Measurements from ENCODE around the gene SLC25A43. TPM values are rescaled to one million over a fixed set of nuclear protein-coding genes. Genes with fewer than 3 reads are reported as not detected.

Gene SLC25A43
- total RNA-seq, 4 donors from 2014 or later = 28.1 to 44.5 (median 35.9) TPM

DNA sequence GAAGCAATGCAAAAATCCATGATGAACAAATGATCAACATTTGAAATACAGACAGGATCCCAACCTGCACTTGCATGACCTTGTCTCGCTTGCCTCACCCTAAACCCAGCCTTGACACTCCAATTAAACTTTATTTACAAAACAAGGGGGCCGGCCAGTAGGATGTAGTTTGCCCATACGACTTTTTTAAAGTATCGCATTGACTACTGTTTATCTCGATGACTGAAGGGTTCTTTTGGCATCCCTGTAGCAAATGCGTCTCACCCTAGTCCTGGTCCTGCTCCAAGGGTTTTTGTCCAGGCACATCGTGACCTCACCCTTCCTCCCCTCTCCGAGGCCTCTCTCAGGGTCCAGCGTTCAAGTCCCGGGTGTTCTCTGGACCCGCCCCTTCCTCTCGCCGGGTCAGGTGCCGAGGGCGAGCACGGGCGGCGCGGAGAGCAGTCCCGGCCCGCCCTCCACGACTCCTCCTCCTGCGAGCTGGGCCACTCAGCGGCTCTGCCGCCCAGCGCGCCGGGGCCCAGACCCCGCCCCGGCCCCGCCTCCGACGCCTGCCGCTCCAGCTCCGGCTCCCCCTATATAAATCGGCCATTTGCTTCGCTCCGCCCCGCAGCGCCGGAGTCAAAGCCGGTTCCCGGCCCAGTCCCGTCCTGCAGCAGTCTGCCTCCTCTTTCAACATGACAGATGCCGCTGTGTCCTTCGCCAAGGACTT, 68.9 kb downstream of the SLC25A43 start, which contains the start of gene SLC25A5:
Gene SLC25A5, plus strand, starts transcription at position 603 of the 709 bp plus-strand sequence. Its CDS starts 72 bp downstream, at position 675.
- intact Hi-C loops (cut with DNase I; ENCODE audit: low total_unique reads) = no loop called here
- H3K4me3 ChIP-seq (ENCODE audit: low read depth, poor library complexity, severe bottlenecking) = peak within 1 kb of the TSS; percentile 88
- peak; percentile 69 to 95 for DNase-seq (ENCODE audit: low spot score in 2 of 2)
- TF ChIP-seq POLR2A (IDR thresholded peaks at IDR 0.05) = peak in 1 of 2 donors; percentile 35
- TF ChIP-seq, protein P1, sequence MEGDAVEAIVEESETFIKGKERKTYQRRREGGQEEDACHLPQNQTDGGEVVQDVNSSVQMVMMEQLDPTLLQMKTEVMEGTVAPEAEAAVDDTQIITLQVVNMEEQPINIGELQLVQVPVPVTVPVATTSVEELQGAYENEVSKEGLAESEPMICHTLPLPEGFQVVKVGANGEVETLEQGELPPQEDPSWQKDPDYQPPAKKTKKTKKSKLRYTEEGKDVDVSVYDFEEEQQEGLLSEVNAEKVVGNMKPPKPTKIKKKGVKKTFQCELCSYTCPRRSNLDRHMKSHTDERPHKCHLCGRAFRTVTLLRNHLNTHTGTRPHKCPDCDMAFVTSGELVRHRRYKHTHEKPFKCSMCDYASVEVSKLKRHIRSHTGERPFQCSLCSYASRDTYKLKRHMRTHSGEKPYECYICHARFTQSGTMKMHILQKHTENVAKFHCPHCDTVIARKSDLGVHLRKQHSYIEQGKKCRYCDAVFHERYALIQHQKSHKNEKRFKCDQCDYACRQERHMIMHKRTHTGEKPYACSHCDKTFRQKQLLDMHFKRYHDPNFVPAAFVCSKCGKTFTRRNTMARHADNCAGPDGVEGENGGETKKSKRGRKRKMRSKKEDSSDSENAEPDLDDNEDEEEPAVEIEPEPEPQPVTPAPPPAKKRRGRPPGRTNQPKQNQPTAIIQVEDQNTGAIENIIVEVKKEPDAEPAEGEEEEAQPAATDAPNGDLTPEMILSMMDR (IDR thresholded peaks at IDR 0.05) = no peak
- 16 to 50% methylated on average over 8 to 25 of the region's 46 CpGs for WGBS, 2 donors

DNA sequence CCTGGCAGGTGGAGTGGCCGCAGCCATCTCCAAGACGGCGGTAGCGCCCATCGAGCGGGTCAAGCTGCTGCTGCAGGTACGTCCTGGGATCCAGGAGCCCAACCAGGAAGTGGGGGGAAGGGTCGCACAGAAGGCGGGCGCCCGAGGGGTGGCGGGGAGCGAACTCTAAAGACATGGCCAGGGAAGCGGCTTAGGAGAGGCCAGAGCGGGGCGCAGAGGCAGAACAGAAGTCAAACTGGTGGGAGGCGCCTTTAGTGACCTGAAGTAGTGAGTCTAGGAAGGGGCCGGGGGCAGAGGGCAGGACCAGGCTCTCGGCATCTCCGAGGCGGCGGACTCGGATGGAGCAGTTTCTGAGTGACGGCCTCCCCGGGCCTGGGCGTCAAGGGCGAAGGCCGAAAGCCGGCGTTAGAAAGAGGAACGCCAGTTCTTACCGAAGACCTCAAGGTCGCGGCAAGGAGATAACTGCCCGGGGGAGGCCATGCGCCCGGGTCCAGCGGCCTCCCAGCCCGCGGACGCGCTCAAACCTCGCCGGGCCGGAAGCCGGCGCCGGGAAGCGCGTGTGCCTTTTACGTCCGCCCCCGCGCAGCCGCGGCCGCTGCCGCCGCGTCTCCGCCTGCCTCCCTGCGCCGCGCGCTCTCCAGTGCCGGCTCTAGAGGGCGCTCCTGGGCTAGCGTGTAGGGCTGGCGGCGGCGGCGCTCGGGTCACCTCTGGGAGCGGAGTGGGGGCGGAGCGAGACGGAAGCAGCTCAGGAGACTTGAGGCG, 69.6 kb downstream of the SLC25A43 start:
- peak; percentile 78 to 97 for DNase-seq (ENCODE audit: low spot score in 2 of 2)
- intact Hi-C loops (cut with DNase I; ENCODE audit: low total_unique reads) = no loop called here
- TF ChIP-seq POLR2A (IDR thresholded peaks at IDR 0.05) = no peak
- TF ChIP-seq, protein P1 (IDR thresholded peaks at IDR 0.05) = no peak
- 0 to 53% methylated on average over 8 to 51 of the region's 78 CpGs for WGBS, 2 donors
- H3K4me3 ChIP-seq (ENCODE audit: low read depth, poor library complexity, severe bottlenecking) = peak overlapping the region; percentile 88

DNA sequence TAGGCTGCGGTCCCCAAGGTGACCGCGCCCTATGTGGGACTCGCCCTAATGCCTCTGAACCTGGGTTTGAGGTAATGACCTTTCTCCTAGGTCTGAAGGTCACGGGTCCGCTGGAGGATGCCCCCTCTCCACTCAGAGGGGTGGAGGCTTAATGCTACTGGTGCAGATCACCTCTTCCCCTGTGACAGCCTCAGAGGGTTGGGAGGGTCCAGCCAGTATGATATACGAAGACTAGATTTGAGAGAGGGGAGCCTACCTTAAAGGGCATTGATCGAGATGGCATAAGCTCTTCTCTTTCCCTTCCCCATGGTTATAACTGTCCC, 70.1 kb downstream of the SLC25A43 start:
- peak overlapping the region; percentile 6 for H3K4me3 ChIP-seq (ENCODE audit: low read depth, poor library complexity, severe bottlenecking)
- WGBS, 2 donors = 2 to 55% methylated on average over 7 to 8 of the region's 8 CpGs
- no peak for DNase-seq (ENCODE audit: low spot score in 2 of 2)
- intact Hi-C loops (cut with DNase I; ENCODE audit: low total_unique reads) = no loop called here
- TF ChIP-seq, protein P1 (IDR thresholded peaks at IDR 0.05) = no peak

DNA sequence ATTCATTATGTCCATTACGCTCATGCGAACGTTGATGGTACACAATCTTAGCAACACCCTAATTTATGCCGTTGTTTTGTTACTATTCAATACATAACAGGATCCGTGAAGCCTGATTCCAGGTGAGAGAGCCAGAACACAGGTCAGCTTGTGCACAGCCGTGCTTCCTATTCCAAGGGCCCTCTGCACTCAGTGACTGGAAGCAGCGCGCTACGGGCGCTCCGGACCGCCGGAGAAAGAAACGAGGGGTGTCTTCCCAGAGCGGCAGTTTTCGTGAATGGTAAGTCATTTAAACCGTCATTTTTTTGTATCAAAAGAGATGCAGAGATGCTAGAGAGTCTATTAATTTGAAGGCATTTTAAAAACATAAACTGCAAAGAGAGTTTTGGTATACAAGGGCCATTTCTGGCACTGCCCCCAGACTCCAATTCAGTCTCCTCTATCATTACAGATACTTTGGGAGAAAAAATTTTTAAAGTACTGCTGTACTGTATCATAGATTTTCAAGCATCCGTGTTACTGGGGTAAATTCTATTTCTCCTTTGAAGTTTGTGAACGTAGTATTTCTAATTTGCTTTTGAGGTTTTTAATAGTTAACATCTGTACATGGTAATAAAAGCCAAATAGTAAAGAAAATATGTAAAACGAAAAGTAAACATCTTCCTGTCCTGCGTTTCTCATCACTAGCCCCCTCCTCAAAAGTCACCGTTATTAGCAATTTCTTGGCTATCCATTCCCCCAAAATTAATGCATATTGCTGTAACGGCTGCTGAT, 75.7 kb downstream of the SLC25A43 start:
- intact Hi-C loops (cut with DNase I; ENCODE audit: low total_unique reads) = loop anchor here (5.0 kb wide), 1 partner anchor 127 kb away; no protein-coding TSS in a partner anchor
- WGBS, 2 donors = 76 to 86% methylated on average over 23 of the region's 23 CpGs
- no peak overlapping the region for H3K4me3 ChIP-seq (ENCODE audit: low read depth, poor library complexity, severe bottlenecking)
- no peak for DNase-seq (ENCODE audit: low spot score in 2 of 2)
- TF ChIP-seq, protein P1 (IDR thresholded peaks at IDR 0.05) = no peak
- no peak for TF ChIP-seq POLR2A (IDR thresholded peaks at IDR 0.05)

DNA sequence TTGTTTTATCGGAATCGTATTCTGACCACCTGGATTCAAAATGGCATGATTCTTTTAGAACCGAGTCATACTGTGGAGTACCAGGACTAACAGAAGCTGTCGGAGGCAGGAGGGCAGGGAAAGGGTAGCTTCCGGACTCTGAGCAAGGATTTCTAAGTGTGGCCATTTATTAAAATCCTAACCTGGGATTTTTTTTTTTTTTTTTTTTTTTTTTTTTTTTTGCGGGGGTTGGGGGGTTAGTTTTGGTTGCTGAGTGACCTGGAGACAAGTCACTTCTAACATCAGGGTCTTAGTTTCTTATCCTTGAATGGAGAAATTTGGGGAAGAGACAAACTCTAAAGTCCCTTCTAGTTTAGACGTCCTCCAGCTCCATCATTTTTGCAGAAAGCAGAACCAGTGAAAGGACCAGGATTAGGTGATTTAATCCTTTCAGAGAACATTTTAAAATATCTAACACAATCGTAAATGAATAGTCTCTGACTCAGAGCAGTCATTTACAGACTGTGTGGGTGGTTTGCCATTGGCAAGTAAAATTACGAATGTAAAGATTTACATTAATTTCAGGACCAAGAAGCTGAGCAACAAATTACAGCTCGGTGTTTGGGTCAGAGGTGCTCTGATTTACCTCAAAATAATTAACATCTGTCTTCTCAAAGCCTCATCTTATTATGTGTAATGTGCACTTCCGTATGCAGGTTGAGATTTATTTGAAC, 76.4 kb downstream of the SLC25A43 start:
- peak in 1 of 2 donors; percentile 13 for DNase-seq (ENCODE audit: low spot score in 2 of 2)
- WGBS, 2 donors = 67 to 71% methylated on average over 11 of the region's 11 CpGs
- H3K4me3 ChIP-seq (ENCODE audit: low read depth, poor library complexity, severe bottlenecking) = no peak overlapping the region
- TF ChIP-seq POLR2A (IDR thresholded peaks at IDR 0.05) = no peak
- TF ChIP-seq, protein P1 (IDR thresholded peaks at IDR 0.05) = no peak
- intact Hi-C loops (cut with DNase I; ENCODE audit: low total_unique reads) = no loop called here

Data from lower leg skin (tissue), 4 donors.